ENCODE data around the gene RFX1. TPM values are rescaled to one million over a fixed set of nuclear protein-coding genes. Genes with fewer than 3 reads are reported as not detected.

RFX1 gene
- polyA plus RNA-seq, 1 donor (not counting 4 experiments of a cell fraction or from before 2014, with no cell fraction given) = 0.45 TPM

DNA sequence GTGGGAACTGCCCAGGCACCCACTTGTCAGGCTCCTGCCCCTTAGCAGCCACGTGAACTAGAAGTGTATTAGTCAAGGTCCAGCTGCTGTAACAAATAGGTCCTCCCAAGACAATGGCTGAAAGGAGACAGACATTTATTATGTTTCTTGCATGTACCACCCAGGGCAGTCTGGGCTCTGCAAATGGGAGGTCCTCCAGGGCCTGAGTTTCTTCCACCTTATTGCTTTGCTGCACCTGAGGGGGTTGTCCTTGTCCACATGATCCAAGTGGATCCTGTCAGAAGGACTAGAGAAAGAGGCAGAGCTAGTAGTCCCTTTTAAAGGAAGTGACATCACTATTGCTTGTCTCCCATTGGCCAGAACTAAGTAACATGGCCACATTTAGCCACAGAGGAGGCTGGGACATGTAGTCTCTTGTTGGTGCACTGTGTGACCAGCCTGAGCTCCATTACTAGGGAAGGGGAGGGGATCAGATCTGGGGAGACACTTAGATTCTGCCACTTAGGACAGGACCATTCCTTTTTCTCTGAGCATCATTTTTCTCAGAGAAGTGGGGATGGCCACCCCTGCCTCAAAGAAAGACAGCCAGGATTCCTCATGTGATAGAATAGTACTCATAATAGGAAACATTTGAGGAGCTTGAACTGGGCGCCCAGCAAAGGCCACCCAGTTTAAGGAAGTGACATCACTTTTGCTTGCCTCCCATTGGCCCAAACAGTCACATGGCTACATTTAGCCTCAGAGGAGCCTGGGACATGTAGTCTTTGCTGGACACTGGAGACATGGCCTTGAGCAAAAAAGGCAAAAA is 85.0 kb downstream of the RFX1 start:
- no peak overlapping the region for H3K9ac ChIP-seq (ENCODE audit: control insufficient read depth, extremely low read depth, insufficient read depth, low read length)
- dilution Hi-C loops (cut with MboI; ENCODE audit: extremely low pct_ligation_motif_present, low sequenced_read_pairs) = no loop called here
- peak; percentile 79 for FAIRE-seq
- peaks cover 22 to 26% of the 10 kb centered on the region in 2 experiments for H3K36me3 ChIP-seq (ENCODE audit: control insufficient read depth in 2 of 2, extremely low read depth in 1 of 2, insufficient read depth in 2 of 2, low read length in 2 of 2)
- H4K20me1 ChIP-seq (ENCODE audit: control insufficient read depth, extremely low read depth, insufficient read depth, low read length) = no peaks in the 10 kb centered on the region
- H3K4me2 ChIP-seq (ENCODE audit: control insufficient read depth, extremely low read depth, insufficient read depth, low read depth, low read length) = no peak overlapping the region
- no peak for DNase-seq (ENCODE audit: low read depth, low spot score)
- TF ChIP-seq, protein P1, sequence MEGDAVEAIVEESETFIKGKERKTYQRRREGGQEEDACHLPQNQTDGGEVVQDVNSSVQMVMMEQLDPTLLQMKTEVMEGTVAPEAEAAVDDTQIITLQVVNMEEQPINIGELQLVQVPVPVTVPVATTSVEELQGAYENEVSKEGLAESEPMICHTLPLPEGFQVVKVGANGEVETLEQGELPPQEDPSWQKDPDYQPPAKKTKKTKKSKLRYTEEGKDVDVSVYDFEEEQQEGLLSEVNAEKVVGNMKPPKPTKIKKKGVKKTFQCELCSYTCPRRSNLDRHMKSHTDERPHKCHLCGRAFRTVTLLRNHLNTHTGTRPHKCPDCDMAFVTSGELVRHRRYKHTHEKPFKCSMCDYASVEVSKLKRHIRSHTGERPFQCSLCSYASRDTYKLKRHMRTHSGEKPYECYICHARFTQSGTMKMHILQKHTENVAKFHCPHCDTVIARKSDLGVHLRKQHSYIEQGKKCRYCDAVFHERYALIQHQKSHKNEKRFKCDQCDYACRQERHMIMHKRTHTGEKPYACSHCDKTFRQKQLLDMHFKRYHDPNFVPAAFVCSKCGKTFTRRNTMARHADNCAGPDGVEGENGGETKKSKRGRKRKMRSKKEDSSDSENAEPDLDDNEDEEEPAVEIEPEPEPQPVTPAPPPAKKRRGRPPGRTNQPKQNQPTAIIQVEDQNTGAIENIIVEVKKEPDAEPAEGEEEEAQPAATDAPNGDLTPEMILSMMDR (optimal IDR thresholded peaks at IDR 0.05 in 1 of 3, IDR thresholded peaks at IDR 0.05 in 1 of 3, conservative IDR thresholded peaks at IDR 0.05 in 1 of 3; ENCODE audit: extremely low read depth in 1 of 3, insufficient read depth in 2 of 3, low read length in 3 of 3) = no peak
- TF ChIP-seq EZH2 (IDR thresholded peaks at IDR 0.05; ENCODE audit: low read length) = no peak
- no peak overlapping the region for H3K27ac ChIP-seq (ENCODE audit: control insufficient read depth, insufficient read depth, low read length)
- H3K27me3 ChIP-seq (ENCODE audit: control insufficient read depth, extremely low read depth, insufficient read depth, low read length) = no peaks in the 10 kb centered on the region
- no peak overlapping the region for H3K4me3 ChIP-seq (ENCODE audit: control insufficient read depth in 2 of 3, extremely low read depth in 1 of 3, insufficient read depth in 2 of 3, low read depth in 1 of 3, low read length in 3 of 3)
- no peak overlapping the region for H2AFZ ChIP-seq (ENCODE audit: control insufficient read depth, low read length)
- no peaks in the 10 kb centered on the region for H3K9me3 ChIP-seq (ENCODE audit: control insufficient read depth, low read depth, low read length)
- H3K9me1 ChIP-seq (ENCODE audit: control insufficient read depth, extremely low read depth, insufficient read depth, low read length) = no peaks in the 10 kb centered on the region
- H3K4me1 ChIP-seq (ENCODE audit: control insufficient read depth, extremely low read depth, insufficient read depth, low read length) = no peaks in the 10 kb centered on the region
- H3K79me2 ChIP-seq (ENCODE audit: control insufficient read depth, insufficient read depth, low read length) = no peaks in the 10 kb centered on the region

DNA sequence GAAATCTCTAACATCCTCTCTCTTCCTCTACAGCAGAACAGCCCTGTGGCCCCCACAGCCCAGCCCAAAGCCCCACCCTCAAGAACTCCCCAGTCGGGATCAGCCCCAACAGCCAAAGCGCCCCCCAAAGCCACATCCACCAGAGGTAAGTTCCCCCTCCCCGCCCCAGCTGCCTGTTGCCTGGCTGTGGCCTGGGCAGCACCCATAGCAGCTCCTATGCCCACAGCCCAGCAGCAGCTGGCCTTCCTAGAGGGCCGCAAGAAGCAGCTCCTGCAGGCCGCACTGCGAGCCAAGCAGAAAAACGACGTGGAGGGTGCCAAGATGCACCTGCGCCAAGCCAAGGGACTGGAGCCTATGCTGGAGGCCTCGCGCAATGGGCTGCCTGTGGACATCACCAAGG is 85.6 kb downstream of the RFX1 start:
- Histone ChIP-seq H3K9ac (ENCODE audit: control insufficient read depth, extremely low read depth, insufficient read depth, low read length) (no peak overlapping the region), H2AFZ (ENCODE audit: control insufficient read depth, low read length) (no peak overlapping the region), H3K27ac (ENCODE audit: control insufficient read depth, insufficient read depth, low read length) (no peak overlapping the region), H4K20me1 (ENCODE audit: control insufficient read depth, extremely low read depth, insufficient read depth, low read length) (no peaks in the 10 kb centered on the region), H3K9me1 (ENCODE audit: control insufficient read depth, extremely low read depth, insufficient read depth, low read length) (no peaks in the 10 kb centered on the region), H3K4me2 (ENCODE audit: control insufficient read depth, extremely low read depth, insufficient read depth, low read depth, low read length) (no peak overlapping the region), H3K79me2 (ENCODE audit: control insufficient read depth, insufficient read depth, low read length) (no peaks in the 10 kb centered on the region), H3K9me3 (ENCODE audit: control insufficient read depth, low read depth, low read length) (no peaks in the 10 kb centered on the region), H3K27me3 (ENCODE audit: control insufficient read depth, extremely low read depth, insufficient read depth, low read length) (no peaks in the 10 kb centered on the region), H3K36me3 (ENCODE audit: control insufficient read depth in 2 of 2, extremely low read depth in 1 of 2, insufficient read depth in 2 of 2, low read length in 2 of 2) (peaks cover 22 to 24% of the 10 kb centered on the region in 2 experiments), H3K4me3 (ENCODE audit: control insufficient read depth in 2 of 3, extremely low read depth in 1 of 3, insufficient read depth in 2 of 3, low read depth in 1 of 3, low read length in 3 of 3) (no peak overlapping the region), H3K4me1 (ENCODE audit: control insufficient read depth, extremely low read depth, insufficient read depth, low read length) (no peaks in the 10 kb centered on the region)
- FAIRE-seq (no peak), DNase-seq (ENCODE audit: low read depth, low spot score) (no peak)
- dilution Hi-C loops (cut with MboI; ENCODE audit: extremely low pct_ligation_motif_present, low sequenced_read_pairs) = no loop called here
- TF ChIP-seq EZH2 (IDR thresholded peaks at IDR 0.05; ENCODE audit: low read length) = no peak
- TF ChIP-seq, protein P1 (optimal IDR thresholded peaks at IDR 0.05 in 1 of 3, IDR thresholded peaks at IDR 0.05 in 1 of 3, conservative IDR thresholded peaks at IDR 0.05 in 1 of 3; ENCODE audit: extremely low read depth in 1 of 3, insufficient read depth in 2 of 3, low read length in 3 of 3) = no peak
